Measurements from ENCODE around the gene SAP30BP. TPM values are rescaled to one million over a fixed set of nuclear protein-coding genes. Genes with fewer than 3 reads are reported as not detected.

SAP30BP gene
- total and polyA plus RNA-seq, 2 of the 13 experiments (the other 11 are each of a cell fraction or from before 2014, with no cell fraction given), result 67.7 to 99.4 TPM

DNA sequence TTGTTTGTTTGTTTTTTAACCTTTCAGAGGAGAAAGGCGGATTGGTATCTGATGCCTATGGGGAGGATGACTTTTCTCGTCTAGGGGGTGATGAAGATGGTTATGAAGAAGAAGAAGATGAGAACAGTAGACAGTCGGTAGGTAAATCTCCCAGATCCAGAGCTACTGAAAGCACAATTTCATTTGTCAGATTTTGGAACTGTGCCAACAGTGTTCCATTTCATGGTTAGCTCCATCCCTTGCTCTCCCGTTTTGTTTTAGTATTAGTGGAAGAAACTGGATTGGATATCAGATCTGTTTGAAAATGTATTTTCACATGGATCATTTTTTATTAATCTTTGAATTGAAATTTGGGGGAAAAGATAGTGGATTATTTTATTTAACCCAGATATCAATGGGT, 1.4 kb downstream of the SAP30BP start:
- peak overlapping the region; percentile 77 to 99 (median 99); a peak in 5 of 6 replicates for H3K4me3 ChIP-seq (replicated peaks in 1 of 3; ENCODE audit: insufficient read depth in 1 of 3, low read depth in 2 of 3, low read length in 3 of 3)
- intact Hi-C loops (cut with micrococcal nuclease; ENCODE audit: unreplicated experiment) (no loop called here), in situ Hi-C loops (cut with HindIII; ENCODE audit: extremely low pct_ligation_motif_present, low pct_unique_long_range_greater_than_20kb) (no loop called here)
- peaks cover 39% of the 10 kb centered on the region for H3K4me1 ChIP-seq (ENCODE audit: insufficient read depth, low read length)
- H3K9me3 ChIP-seq (ENCODE audit: low read length), result no peaks in the 10 kb centered on the region
- DNase-seq (ENCODE audit: low spot score), result no peak
- H4K20me1 ChIP-seq (ENCODE audit: insufficient read depth, low read length), result peaks cover 6% of the 10 kb centered on the region; the same call in 1 of the 2 replicates
- POLR2A ChIA-PET, result interaction anchor here (1.6 kb wide), 1 partner anchor 22 kb away, joined by 4 read pairs; a partner anchor contains a TSS
- peak overlapping the region; percentile 82 for H3K4me2 ChIP-seq (ENCODE audit: low read depth, low read length)
- peaks cover 0 to 5% of the 10 kb centered on the region in 2 experiments; a peak in 1 of 5 replicates for H3K27me3 ChIP-seq (ENCODE audit: control insufficient read depth in 1 of 2, insufficient read depth in 2 of 2, low read length in 2 of 2)
- H2AFZ ChIP-seq (ENCODE audit: low read length), result no peak overlapping the region
- 74% methylated on average over 4 of the region's 4 CpGs for WGBS (ENCODE audit: low lambda C conversion rate)
- peak; percentile 40 for FAIRE-seq
- H3K79me2 ChIP-seq (ENCODE audit: insufficient read depth, low read length), result peaks cover 68% of the 10 kb centered on the region
- CTCF ChIA-PET (ENCODE audit: low intra/inter-chr PET ratio, low total read pairs), result interaction anchor here (1.4 kb wide), 1 partner anchor 35 kb away, joined by 3 read pairs; no protein-coding TSS in a partner anchor
- no peak overlapping the region for H3K27ac ChIP-seq (ENCODE audit: extremely low read length, insufficient read depth, low read length)
- ATAC-seq, result no peak
- BruUV-seq (replicated peaks), result no TSS peak
- TF ChIP-seq MXD4 (CRISPR knock-in tag; IDR thresholded peaks at IDR 0.05) (no peak), LCORL (IDR thresholded peaks at IDR 0.05) (0 out of 2 replicates have a peak, but pooled peaks have one; percentile 15), LCORL (CRISPR knock-in tag; IDR thresholded peaks at IDR 0.05) (no peak)
- H3K36me3 ChIP-seq (replicated peaks in 1 of 2; ENCODE audit: control insufficient read depth in 1 of 2, insufficient read depth in 2 of 2, low read length in 2 of 2), result peaks cover 15 to 51% of the 10 kb centered on the region in 2 experiments
- peak overlapping the region; percentile 92; the same call in 1 of the 2 replicates for H3K9ac ChIP-seq (ENCODE audit: insufficient read depth, low read depth, low read length)

DNA sequence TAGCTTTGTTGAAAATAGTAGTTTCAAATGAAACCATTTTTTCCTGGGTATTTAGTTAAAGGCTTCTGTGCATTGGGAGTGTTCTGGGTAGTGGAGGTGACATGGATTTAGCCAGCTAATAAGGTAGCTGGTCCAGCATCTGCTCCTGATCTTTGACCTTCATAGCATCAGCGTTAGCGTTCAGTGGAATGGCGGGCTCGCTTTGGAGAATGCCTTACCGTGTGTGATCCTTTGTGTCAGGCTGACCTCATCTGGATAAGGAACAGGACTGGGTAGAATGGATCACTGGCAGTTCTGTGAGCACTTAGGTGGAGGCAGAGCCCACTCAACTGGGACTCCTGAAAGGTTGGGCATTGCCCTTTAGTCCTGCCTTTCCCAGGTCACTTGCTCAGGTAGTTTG, 3.7 kb downstream of the SAP30BP start:
- H3K79me2 ChIP-seq (ENCODE audit: insufficient read depth, low read length), result peaks cover 66% of the 10 kb centered on the region
- H3K27me3 ChIP-seq (ENCODE audit: control insufficient read depth in 1 of 2, insufficient read depth in 2 of 2, low read length in 2 of 2), result peaks cover 0 to 5% of the 10 kb centered on the region in 2 experiments; a peak in 1 of 5 replicates
- intact Hi-C loops (cut with micrococcal nuclease; ENCODE audit: unreplicated experiment), result no loop called here
- H3K4me1 ChIP-seq (ENCODE audit: insufficient read depth, low read length), result peaks cover 30% of the 10 kb centered on the region
- H3K9me3 ChIP-seq (ENCODE audit: low read length), result no peaks in the 10 kb centered on the region
- POLR2A ChIA-PET, result no interaction called here
- H3K4me2 ChIP-seq (ENCODE audit: low read depth, low read length), result no peak overlapping the region
- no peak overlapping the region for H3K4me3 ChIP-seq (replicated peaks in 1 of 3; ENCODE audit: insufficient read depth in 1 of 3, low read depth in 2 of 3, low read length in 3 of 3)
- CTCF ChIA-PET (ENCODE audit: low intra/inter-chr PET ratio, low total read pairs), result no interaction called here
- DNase-seq (ENCODE audit: low spot score) (no peak), ATAC-seq (no peak), FAIRE-seq (no peak)
- peaks cover 17 to 57% of the 10 kb centered on the region in 2 experiments for H3K36me3 ChIP-seq (replicated peaks in 1 of 2; ENCODE audit: control insufficient read depth in 1 of 2, insufficient read depth in 2 of 2, low read length in 2 of 2)
- no peak overlapping the region for H2AFZ ChIP-seq (ENCODE audit: low read length)
- H3K27ac ChIP-seq (ENCODE audit: extremely low read length, insufficient read depth, low read length), result no peak overlapping the region
- 89% methylated on average over 5 of the region's 5 CpGs for WGBS (ENCODE audit: low lambda C conversion rate)
- in situ Hi-C loops (cut with HindIII; ENCODE audit: extremely low pct_ligation_motif_present, low pct_unique_long_range_greater_than_20kb), result no loop called here
- H3K9ac ChIP-seq (ENCODE audit: insufficient read depth, low read depth, low read length), result no peak overlapping the region
- peaks cover 6% of the 10 kb centered on the region; the same call in 1 of the 2 replicates for H4K20me1 ChIP-seq (ENCODE audit: insufficient read depth, low read length)
- no TSS peak for BruUV-seq (replicated peaks)
- no peak for TF ChIP-seq ZNF891 (CRISPR knock-in tag; IDR thresholded peaks at IDR 0.05)
- TF ChIP-seq, protein P1, sequence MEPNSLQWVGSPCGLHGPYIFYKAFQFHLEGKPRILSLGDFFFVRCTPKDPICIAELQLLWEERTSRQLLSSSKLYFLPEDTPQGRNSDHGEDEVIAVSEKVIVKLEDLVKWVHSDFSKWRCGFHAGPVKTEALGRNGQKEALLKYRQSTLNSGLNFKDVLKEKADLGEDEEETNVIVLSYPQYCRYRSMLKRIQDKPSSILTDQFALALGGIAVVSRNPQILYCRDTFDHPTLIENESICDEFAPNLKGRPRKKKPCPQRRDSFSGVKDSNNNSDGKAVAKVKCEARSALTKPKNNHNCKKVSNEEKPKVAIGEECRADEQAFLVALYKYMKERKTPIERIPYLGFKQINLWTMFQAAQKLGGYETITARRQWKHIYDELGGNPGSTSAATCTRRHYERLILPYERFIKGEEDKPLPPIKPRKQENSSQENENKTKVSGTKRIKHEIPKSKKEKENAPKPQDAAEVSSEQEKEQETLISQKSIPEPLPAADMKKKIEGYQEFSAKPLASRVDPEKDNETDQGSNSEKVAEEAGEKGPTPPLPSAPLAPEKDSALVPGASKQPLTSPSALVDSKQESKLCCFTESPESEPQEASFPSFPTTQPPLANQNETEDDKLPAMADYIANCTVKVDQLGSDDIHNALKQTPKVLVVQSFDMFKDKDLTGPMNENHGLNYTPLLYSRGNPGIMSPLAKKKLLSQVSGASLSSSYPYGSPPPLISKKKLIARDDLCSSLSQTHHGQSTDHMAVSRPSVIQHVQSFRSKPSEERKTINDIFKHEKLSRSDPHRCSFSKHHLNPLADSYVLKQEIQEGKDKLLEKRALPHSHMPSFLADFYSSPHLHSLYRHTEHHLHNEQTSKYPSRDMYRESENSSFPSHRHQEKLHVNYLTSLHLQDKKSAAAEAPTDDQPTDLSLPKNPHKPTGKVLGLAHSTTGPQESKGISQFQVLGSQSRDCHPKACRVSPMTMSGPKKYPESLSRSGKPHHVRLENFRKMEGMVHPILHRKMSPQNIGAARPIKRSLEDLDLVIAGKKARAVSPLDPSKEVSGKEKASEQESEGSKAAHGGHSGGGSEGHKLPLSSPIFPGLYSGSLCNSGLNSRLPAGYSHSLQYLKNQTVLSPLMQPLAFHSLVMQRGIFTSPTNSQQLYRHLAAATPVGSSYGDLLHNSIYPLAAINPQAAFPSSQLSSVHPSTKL (CRISPR knock-in tag; IDR thresholded peaks at IDR 0.05), result no peak
- no peak for TF ChIP-seq NFE2L2 (IDR thresholded peaks at IDR 0.05; ENCODE audit: low read length)
- TF ChIP-seq, protein P2, sequence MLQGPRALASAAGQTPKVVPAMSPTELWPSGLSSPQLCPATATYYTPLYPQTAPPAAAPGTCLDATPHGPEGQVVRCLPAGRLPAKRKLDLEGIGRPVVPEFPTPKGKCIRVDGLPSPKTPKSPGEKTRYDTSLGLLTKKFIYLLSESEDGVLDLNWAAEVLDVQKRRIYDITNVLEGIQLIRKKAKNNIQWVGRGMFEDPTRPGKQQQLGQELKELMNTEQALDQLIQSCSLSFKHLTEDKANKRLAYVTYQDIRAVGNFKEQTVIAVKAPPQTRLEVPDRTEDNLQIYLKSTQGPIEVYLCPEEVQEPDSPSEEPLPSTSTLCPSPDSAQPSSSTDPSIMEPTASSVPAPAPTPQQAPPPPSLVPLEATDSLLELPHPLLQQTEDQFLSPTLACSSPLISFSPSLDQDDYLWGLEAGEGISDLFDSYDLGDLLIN (CRISPR knock-in tag; IDR thresholded peaks at IDR 0.05; ENCODE audit: borderline replicate concordance), result no peak
- TF ChIP-seq SOX6 (IDR thresholded peaks at IDR 0.05), result no peak
- no peak for TF ChIP-seq SOX6 (CRISPR knock-in tag; IDR thresholded peaks at IDR 0.05)
- TF ChIP-seq, protein P3, sequence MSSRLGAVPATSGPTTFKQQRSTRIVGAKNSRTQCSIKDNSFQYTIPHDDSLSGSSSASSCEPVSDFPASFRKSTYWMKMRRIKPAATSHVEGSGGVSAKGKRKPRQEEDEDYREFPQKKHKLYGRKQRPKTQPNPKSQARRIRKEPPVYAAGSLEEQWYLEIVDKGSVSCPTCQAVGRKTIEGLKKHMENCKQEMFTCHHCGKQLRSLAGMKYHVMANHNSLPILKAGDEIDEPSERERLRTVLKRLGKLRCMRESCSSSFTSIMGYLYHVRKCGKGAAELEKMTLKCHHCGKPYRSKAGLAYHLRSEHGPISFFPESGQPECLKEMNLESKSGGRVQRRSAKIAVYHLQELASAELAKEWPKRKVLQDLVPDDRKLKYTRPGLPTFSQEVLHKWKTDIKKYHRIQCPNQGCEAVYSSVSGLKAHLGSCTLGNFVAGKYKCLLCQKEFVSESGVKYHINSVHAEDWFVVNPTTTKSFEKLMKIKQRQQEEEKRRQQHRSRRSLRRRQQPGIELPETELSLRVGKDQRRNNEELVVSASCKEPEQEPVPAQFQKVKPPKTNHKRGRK (CRISPR knock-in tag; IDR thresholded peaks at IDR 0.05), result no peak
- TF ChIP-seq, protein P4, sequence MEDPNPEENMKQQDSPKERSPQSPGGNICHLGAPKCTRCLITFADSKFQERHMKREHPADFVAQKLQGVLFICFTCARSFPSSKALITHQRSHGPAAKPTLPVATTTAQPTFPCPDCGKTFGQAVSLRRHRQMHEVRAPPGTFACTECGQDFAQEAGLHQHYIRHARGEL (CRISPR knock-in tag; IDR thresholded peaks at IDR 0.05), result no peak
- TF ChIP-seq RBM22 (optimal IDR thresholded peaks at IDR 0.05; ENCODE audit: low read length), result no peak
